ENCODE results near the gene ADAMTSL4.
"Not testable (repeated sequence)": the region's sequence is repeated elsewhere in the genome, so short reads cannot be mapped to it uniquely, and the experiment has no call there.

GRCh38 chr1:150581437-150581836, 32.2 kb downstream of the ADAMTSL4 start:
- TF ChIP-seq CTCF (IDR thresholded peaks at IDR 0.05; ENCODE audit: low read depth, low read length); POLR2A (IDR thresholded peaks at IDR 0.05; ENCODE audit: extremely low read depth, insufficient read length): not testable (repeated sequence)

Data from NB4 (cell line).